Stimulated activated CD8-positive, alpha-beta memory T cell treated with anti-CD3 and anti-CD28 coated beads, Interleukin-4, amount 100 ng/mL, for 4 hours (primary cell): ENCODE results near the gene CHP1.
"Not testable (repeated sequence)": the region's sequence is repeated elsewhere in the genome, so short reads cannot be mapped to it uniquely, and the experiment has no call there.

Experiments used
- DNase-seq, 2 donors: peaks; one replicate each; pipeline ENCODE4 v3.0.0-alpha.2; 2020; ENCODE audit warnings: low read depth in 2 of 2, low spot score in 1 of 2

The CHP1 gene

GRCh38 chr15:41289953-41290352, 58.9 kb downstream of the CHP1 start:
- no peak for DNase-seq

GRCh38 chr15:41291065-41291631, 60.1 kb downstream of the CHP1 start:
- no peak for DNase-seq

- DNase-seq: no peak
These were observed 61.5 kb downstream of the CHP1 start for GRCh38 chr15:41292521-41292920.

- not testable (repeated sequence) for DNase-seq
These were observed 70.1 kb downstream of the CHP1 start for GRCh38 chr15:41301139-41301538.

GRCh38 chr15:41301587-41301986, 70.5 kb downstream of the CHP1 start:
- DNase-seq: no peak

- DNase-seq: no peak
These were observed 73.2 kb downstream of the CHP1 start for GRCh38 chr15:41304149-41304770.

- DNase-seq: no peak
These were observed 76.6 kb downstream of the CHP1 start for GRCh38 chr15:41307679-41308078.

GRCh38 chr15:41309226-41309905, 78.3 kb downstream of the CHP1 start:
- no peak for DNase-seq

- not testable (repeated sequence) for DNase-seq
These were observed 89.8 kb downstream of the CHP1 start for GRCh38 chr15:41320805-41321330.

GRCh38 chr15:41323611-41324010, 92.5 kb downstream of the CHP1 start:
- no peak for DNase-seq

- no peak for DNase-seq
These were observed 100.2 kb downstream of the CHP1 start for GRCh38 chr15:41331281-41331680.
